Fibroblast of the aortic adventitia (primary cell): ENCODE measurements around the gene PSMA8. TPM values are rescaled to one million over a fixed set of nuclear protein-coding genes. Genes with fewer than 3 reads are reported as not detected.
"Not testable (repeated sequence)": the region's sequence is repeated elsewhere in the genome, so short reads cannot be mapped to it uniquely, and the experiment has no call there.

Experiments
- DNase-seq: peaks from one replicate; pipeline ENCODE4 v3.0.0-alpha.2; 2010; ENCODE audit warnings: low read depth
- H3K4me3 ChIP-seq: 2 replicates; pipeline ENCODE4 v1.5.1; 2011; ENCODE audit warnings: low read depth, mild to moderate bottlenecking, control low read depth, low read length, moderate library complexity
- total RNA-seq: library from RNA; depleted of rRNA; stranded (reverse); fragments of >200 nt; gene quantifications from 2 replicates; pipeline ENCODE4 v1.2.3, GENCODE V29; 2012; ENCODE audit warnings: low replicate concordance
- TF ChIP-seq, protein P1 (sequence below): IDR thresholded peaks from 2 replicates; pipeline ENCODE4 v1.5.1; 2011; ENCODE audit warnings: mild to moderate bottlenecking, low read length, control low read depth, inconsistent platforms; ENCODE audit not compliant: insufficient read depth

Gene PSMA8
- total RNA-seq, 1 donor = not detected

DNA sequence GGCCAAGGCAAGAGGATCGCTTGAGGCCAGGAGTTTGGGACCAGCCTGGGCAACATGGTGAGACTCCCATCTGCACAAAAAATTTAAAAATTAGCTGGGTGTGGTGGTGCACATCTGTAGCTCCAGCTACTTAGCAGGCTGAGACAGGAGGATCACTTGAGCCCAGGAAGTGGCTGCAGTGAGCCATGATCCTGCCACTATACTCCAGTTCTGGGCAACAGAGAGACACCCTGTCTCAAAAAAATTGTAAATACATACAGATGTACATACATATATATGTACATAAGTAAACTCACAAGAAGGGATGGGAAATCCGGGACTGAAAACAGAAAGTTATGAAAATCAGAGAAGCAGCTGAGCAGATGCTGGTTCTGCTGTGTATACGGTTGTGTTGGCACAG is 62.9 kb downstream of the PSMA8 start:
- no peak overlapping the region for H3K4me3 ChIP-seq
- DNase-seq = no peak
- TF ChIP-seq, protein P1, sequence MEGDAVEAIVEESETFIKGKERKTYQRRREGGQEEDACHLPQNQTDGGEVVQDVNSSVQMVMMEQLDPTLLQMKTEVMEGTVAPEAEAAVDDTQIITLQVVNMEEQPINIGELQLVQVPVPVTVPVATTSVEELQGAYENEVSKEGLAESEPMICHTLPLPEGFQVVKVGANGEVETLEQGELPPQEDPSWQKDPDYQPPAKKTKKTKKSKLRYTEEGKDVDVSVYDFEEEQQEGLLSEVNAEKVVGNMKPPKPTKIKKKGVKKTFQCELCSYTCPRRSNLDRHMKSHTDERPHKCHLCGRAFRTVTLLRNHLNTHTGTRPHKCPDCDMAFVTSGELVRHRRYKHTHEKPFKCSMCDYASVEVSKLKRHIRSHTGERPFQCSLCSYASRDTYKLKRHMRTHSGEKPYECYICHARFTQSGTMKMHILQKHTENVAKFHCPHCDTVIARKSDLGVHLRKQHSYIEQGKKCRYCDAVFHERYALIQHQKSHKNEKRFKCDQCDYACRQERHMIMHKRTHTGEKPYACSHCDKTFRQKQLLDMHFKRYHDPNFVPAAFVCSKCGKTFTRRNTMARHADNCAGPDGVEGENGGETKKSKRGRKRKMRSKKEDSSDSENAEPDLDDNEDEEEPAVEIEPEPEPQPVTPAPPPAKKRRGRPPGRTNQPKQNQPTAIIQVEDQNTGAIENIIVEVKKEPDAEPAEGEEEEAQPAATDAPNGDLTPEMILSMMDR = no peak

DNA sequence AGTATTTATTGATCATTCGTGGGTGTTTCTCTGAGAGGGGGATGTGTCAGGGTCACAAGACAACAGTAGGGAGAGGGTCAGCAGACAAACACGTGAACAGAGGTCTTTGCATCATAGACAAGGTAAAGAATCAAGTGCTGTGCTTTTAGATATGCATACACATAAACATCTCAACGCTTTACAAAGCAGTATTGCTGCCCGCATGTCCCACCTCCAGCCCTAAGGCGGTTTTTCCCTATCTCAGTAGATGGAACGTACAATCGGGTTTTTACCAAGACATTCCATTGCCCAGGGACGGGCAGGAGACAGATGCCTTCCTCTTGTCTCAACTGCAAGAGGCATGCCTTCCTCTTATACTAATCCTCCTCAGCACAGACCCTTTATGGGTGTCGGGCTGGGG is 68.3 kb downstream of the PSMA8 start:
- not testable (repeated sequence) for H3K4me3 ChIP-seq, DNase-seq

DNA sequence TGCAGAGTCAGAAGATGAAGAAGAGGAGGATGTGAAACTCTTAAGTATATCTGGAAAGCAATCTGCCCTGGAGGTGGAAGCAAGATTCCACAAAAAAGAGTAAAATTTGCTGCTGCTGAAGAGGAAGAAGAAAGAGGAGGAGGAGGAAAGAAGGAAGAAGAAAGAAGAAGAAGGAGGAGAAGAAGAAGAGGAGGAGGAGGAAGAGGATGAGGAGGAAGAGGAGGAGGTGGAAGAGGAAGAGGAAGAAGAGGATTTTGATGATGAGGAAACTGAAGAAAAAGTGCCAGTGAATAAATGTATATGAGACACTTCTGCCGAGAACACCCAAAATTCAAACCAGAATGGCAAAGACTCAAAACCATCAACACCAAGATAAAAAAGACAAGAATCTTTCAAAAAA is 71.6 kb downstream of the PSMA8 start:
- H3K4me3 ChIP-seq = no peak overlapping the region
- DNase-seq = no peak
- TF ChIP-seq, protein P1 = no peak

DNA sequence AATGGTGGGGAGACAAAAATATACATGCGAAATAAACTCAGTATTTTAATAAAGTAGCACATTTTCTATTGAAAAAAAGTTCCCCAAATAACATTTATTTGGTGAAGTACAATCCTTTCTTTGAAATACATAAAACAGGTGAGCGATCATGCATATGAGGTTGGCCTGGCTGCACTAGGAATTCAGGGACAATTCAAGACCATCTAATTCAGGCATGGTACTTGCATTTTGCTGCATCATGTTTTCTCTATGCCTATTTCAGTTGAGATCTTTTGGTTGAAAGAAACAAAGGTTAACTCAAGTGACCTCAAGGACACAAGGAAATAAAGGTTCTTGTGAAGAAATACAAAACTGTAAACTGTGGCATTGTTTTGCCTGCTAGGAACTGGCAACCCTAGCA is 72.8 kb downstream of the PSMA8 start:
- TF ChIP-seq, protein P1 = no peak
- DNase-seq = no peak
- H3K4me3 ChIP-seq = no peak overlapping the region

DNA sequence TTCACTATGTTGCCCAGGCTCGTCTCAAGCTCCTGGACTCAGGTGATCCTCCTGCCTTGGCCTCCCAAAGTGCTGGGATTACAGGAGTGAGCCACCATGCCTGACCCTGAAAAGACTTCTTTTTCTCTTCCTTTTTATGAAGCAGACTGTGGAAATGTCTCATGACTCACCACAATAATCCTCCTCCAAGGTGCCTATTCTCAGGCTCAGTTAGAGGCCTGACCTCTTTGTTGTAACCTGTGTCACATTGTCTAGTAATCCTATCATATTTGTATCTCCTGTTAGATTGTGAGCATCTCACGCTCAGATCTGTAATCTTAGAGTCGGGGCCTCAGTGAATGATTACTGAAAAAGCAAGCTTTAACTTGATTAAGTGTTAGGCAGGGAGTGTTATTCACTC is 74.3 kb downstream of the PSMA8 start:
- no peak for DNase-seq
- H3K4me3 ChIP-seq = no peak overlapping the region
- TF ChIP-seq, protein P1 = no peak

DNA sequence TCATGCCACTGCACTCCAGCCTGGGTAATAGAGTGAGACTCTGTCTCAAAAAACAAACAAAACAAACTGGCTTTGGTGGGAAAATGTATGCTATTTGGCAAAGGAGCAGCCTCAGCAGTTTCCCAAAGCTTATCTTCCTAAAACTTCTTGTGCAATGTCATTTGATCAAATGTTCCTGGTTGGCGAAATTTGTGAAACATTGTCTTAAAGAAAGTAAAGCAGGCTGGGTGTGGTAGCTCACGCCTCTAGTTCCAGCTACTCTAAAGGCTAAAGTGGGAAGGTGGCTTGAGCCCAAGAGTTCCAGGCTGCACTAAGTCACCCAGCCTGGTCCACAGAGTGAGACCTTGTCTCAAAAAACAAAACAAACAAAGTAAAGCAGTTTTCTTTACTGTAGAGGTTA is 75.3 kb downstream of the PSMA8 start:
- no peak overlapping the region for H3K4me3 ChIP-seq
- TF ChIP-seq, protein P1 = no peak
- DNase-seq = no peak

DNA sequence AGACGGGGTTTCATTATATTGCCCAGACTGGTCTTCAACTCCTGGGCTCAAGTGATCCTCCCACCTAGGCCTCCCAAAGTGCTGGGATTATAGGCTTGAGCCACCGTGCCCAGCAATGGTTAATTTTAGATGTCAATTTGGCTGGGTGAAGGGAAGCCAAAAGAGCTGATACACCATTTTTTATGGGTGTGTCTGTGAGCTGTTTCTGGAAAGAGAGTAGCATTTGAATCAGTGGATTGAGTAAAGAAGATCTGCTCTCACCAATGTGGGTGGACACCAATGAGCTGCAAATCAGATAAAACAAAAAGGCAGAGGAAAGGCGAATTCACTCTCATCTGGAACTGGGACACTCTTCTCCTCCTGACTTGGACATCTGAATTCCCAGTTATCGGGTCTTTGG is 76.5 kb downstream of the PSMA8 start:
- TF ChIP-seq, protein P1 = no peak
- H3K4me3 ChIP-seq = no peak overlapping the region
- DNase-seq = no peak
